ENCODE data around the gene SPATA24. TPM values are rescaled to one million over a fixed set of nuclear protein-coding genes. Genes with fewer than 3 reads are reported as not detected.

Gene SPATA24
- total and polyA plus RNA-seq, 8 donors: 3.6 to 10.3 (median 8.4) TPM

GRCh38 chr5:139407517-139407916 lies 3.6 kb upstream of the SPATA24 start:
- ATAC-seq (no peak), DNase-seq (no peak)
- no peak overlapping the region for H3K27ac ChIP-seq
- H3K4me3 ChIP-seq: no peak overlapping the region
- intact Hi-C loops (cut with DNase I): no loop called here
- no peaks in the 10 kb centered on the region for H3K9me3 ChIP-seq
- no peaks in the 10 kb centered on the region for H3K27me3 ChIP-seq
- no peaks in the 10 kb centered on the region for H3K36me3 ChIP-seq
- peaks cover 0 to 15% of the 10 kb centered on the region in 2 donors for H3K4me1 ChIP-seq
- TF ChIP-seq CTCF (IDR thresholded peaks at IDR 0.05): no peak

- H3K27me3 ChIP-seq: no peaks in the 10 kb centered on the region
- H3K9me3 ChIP-seq: no peaks in the 10 kb centered on the region
- H3K27ac ChIP-seq: no peak overlapping the region
- intact Hi-C loops (cut with DNase I): no loop called here
- no peak for ATAC-seq
- peaks cover 0 to 15% of the 10 kb centered on the region in 2 donors for H3K4me1 ChIP-seq
- no peak overlapping the region for H3K4me3 ChIP-seq
- DNase-seq: no peak
- TF ChIP-seq CTCF (IDR thresholded peaks at IDR 0.05): no peak
- H3K36me3 ChIP-seq: no peaks in the 10 kb centered on the region
These were observed 3.1 kb upstream of the SPATA24 start for GRCh38 chr5:139406963-139407362.

GRCh38 chr5:139404484-139404840 lies 573 bp upstream of the SPATA24 start:
- peaks cover 0 to 15% of the 10 kb centered on the region in 2 donors for H3K4me1 ChIP-seq
- peaks cover 0 to 6% of the 10 kb centered on the region in 2 donors for H3K36me3 ChIP-seq
- H3K27ac ChIP-seq: peak overlapping the region; percentile 88 to 91
- H3K4me3 ChIP-seq: peak overlapping the region in 1 of 2 donors; percentile 52
- no peak for TF ChIP-seq CTCF (IDR thresholded peaks at IDR 0.05)
- H3K27me3 ChIP-seq: no peaks in the 10 kb centered on the region
- peak; percentile 7 for ATAC-seq
- no peaks in the 10 kb centered on the region for H3K9me3 ChIP-seq
- intact Hi-C loops (cut with DNase I): no loop called here
- no peak for DNase-seq

- H3K27ac ChIP-seq: peak overlapping the region; percentile 88 to 91
- ATAC-seq: peak; percentile 1
- DNase-seq: no peak
- no peak for TF ChIP-seq CTCF (IDR thresholded peaks at IDR 0.05)
- no peaks in the 10 kb centered on the region for H3K9me3 ChIP-seq
- H3K4me3 ChIP-seq: peak overlapping the region; percentile 31 to 52
- H3K4me1 ChIP-seq: peaks cover 0 to 15% of the 10 kb centered on the region in 2 donors
- H3K27me3 ChIP-seq: no peaks in the 10 kb centered on the region
- H3K36me3 ChIP-seq: peaks cover 0 to 6% of the 10 kb centered on the region in 2 donors
- intact Hi-C loops (cut with DNase I): no loop called here
These were observed 487 bp downstream of the SPATA24 start for GRCh38 chr5:139403418-139403786.

- ATAC-seq: no peak
- peak; percentile 26 to 46 for TF ChIP-seq CTCF (IDR thresholded peaks at IDR 0.05)
- intact Hi-C loops (cut with DNase I): no loop called here
- H3K27me3 ChIP-seq: no peaks in the 10 kb centered on the region
- no peak for DNase-seq
- H3K9me3 ChIP-seq: no peaks in the 10 kb centered on the region
- H3K27ac ChIP-seq: no peak overlapping the region
- H3K4me3 ChIP-seq: peak overlapping the region in 1 of 2 donors; percentile 52
- peaks cover 0 to 6% of the 10 kb centered on the region in 2 donors for H3K36me3 ChIP-seq
- H3K4me1 ChIP-seq: peaks cover 0 to 15% of the 10 kb centered on the region in 2 donors
These were observed 1.2 kb downstream of the SPATA24 start for GRCh38 chr5:139402561-139403158.

All from left lung (tissue), 10 donors.